ENCODE measurements around the gene TF.
"Not testable (repeated sequence)": the region's sequence is repeated elsewhere in the genome, so short reads cannot be mapped to it uniquely, and the experiment has no call there.

Gene TF

GRCh38 chr3:133767607-133768006, 21.4 kb downstream of the TF start:
- DNase-seq, result no peak

GRCh38 chr3:133769536-133769935, 23.3 kb downstream of the TF start:
- no peak for DNase-seq

GRCh38 chr3:133773732-133774131, 27.5 kb downstream of the TF start:
- no peak for DNase-seq

GRCh38 chr3:133775309-133775708, 29.1 kb downstream of the TF start:
- no peak for DNase-seq

- no peak for DNase-seq
These were observed 29.6 kb downstream of the TF start for GRCh38 chr3:133775835-133776234.

GRCh38 chr3:133776794-133777438, 30.7 kb downstream of the TF start:
- DNase-seq, result no peak

GRCh38 chr3:133777807-133778568, 31.8 kb downstream of the TF start:
- DNase-seq, result no peak

- DNase-seq, result no peak
These were observed 33.5 kb downstream of the TF start for GRCh38 chr3:133779626-133780203.

- not testable (repeated sequence) for DNase-seq
These were observed 34.6 kb downstream of the TF start for GRCh38 chr3:133780756-133781155.

- DNase-seq, result no peak
These were observed 35.4 kb downstream of the TF start for GRCh38 chr3:133781570-133781969.

GRCh38 chr3:133782454-133782853, 36.3 kb downstream of the TF start:
- DNase-seq, result no peak

- no peak for DNase-seq
These were observed 37.6 kb downstream of the TF start for GRCh38 chr3:133783762-133784161.

GRCh38 chr3:133788024-133788423, 41.8 kb downstream of the TF start:
- no peak for DNase-seq

- DNase-seq, result peak in 1 of 2 experiments; percentile 13
These were observed 46.1 kb downstream of the TF start for GRCh38 chr3:133792171-133792763.

- DNase-seq, result no peak
These were observed 51.4 kb downstream of the TF start for GRCh38 chr3:133797396-133798105.

GRCh38 chr3:133799794-133800585, 53.8 kb downstream of the TF start:
- peak in 1 of 2 experiments; percentile 42 for DNase-seq

- DNase-seq, result no peak
These were observed 57.3 kb downstream of the TF start for GRCh38 chr3:133803469-133803868.

GRCh38 chr3:133804896-133805295, 58.7 kb downstream of the TF start:
- no peak for DNase-seq

GRCh38 chr3:133805384-133805701, 59.1 kb downstream of the TF start:
- DNase-seq, result peak in 1 of 2 experiments; percentile 71

- peak; percentile 97 to 99 for DNase-seq
These were observed 59.7 kb downstream of the TF start, which contains the start of gene SRPRB for GRCh38 chr3:133805702-133806475. TSS of gene SRPRB (plus strand) at chr3:133805815. CDS start at chr3:133805849, 34 bp downstream.

GRCh38 chr3:133812872-133813271, 66.7 kb downstream of the TF start:
- DNase-seq, result no peak

All from NCI-H524 (cell line).